K562 (cell line): ENCODE data around the gene BSDC1. TPM values are rescaled to one million over a fixed set of nuclear protein-coding genes. Genes with fewer than 3 reads are reported as not detected.
A peak's percentile ranks its signal among the peaks of the same experiment; 100 is the strongest.

Experiments used
- CGGBP1 ChIP-seq: fragments of 250-450 bp; sonication (Bioruptor Pico); IDR thresholded peaks from 2 replicates; pipeline ENCODE4 v1.9.0; 2021; ENCODE audit warnings: mild to moderate bottlenecking
- IRF9 ChIP-seq: fragments of 450-650 bp; IDR thresholded peaks from 2 replicates; pipeline ENCODE4 v1.6.1; 2016; ENCODE audit warnings: missing biosample characterization, missing genetic modification characterization
- KLF6 ChIP-seq: fragments of 250-450 bp; sonication (Bioruptor Pico); IDR thresholded peaks from 2 replicates; pipeline ENCODE4 v1.4.0; 2020; ENCODE audit warnings: mild to moderate bottlenecking, moderate library complexity, borderline replicate concordance
- SIN3A ChIP-seq, 2 experiments: fragments of 150-350 bp in 1 of 2; IDR thresholded peaks; 2 replicates each; pipeline ENCODE4 v1.6.1; 2011 to 2016; ENCODE audit warnings: borderline replicate concordance in 2 of 2, low read depth in 2 of 2, low read length in 2 of 2, mild to moderate bottlenecking in 2 of 2, moderate library complexity in 2 of 2; ENCODE audit not compliant: control insufficient read depth in 1 of 2
- ZFX ChIP-seq: sonication (generic); formaldehyde crosslinking; IDR thresholded peaks from 2 replicates; pipeline ENCODE4 v1.8.0; 2022; ENCODE audit warnings: mild to moderate bottlenecking, missing genetic modification reagents, moderate library complexity
- ZNF133 ChIP-seq: fragments of 250-450 bp; sonication (Bioruptor Pico); IDR thresholded peaks from 2 replicates; pipeline ENCODE4 v1.4.0; 2020; ENCODE audit warnings: mild to moderate bottlenecking
- ZNF263 ChIP-seq: sonication (generic); formaldehyde crosslinking; IDR thresholded peaks from 2 replicates; pipeline ENCODE4 v1.8.0; 2022; ENCODE audit warnings: mild to moderate bottlenecking, missing genetic modification reagents, borderline replicate concordance
- ZNF431 ChIP-seq: sonication (generic); formaldehyde crosslinking; IDR thresholded peaks from 2 replicates; pipeline ENCODE4 v1.8.0; 2022; ENCODE audit warnings: mild to moderate bottlenecking, missing genetic modification reagents
- ZNF561 ChIP-seq: fragments of 450-650 bp; formaldehyde crosslinking; conservative IDR thresholded peaks from 2 replicates; pipeline ENCODE4 v1.4.0; 2020; ENCODE audit warnings: mild to moderate bottlenecking, moderate library complexity
- ZNF76 ChIP-seq: fragments of 250-450 bp; sonication (Bioruptor Pico); IDR thresholded peaks from 2 replicates; pipeline ENCODE4 v1.4.0; 2020; ENCODE audit warnings: mild to moderate bottlenecking, moderate library complexity, borderline replicate concordance
- polyA plus RNA-seq, 8 experiments: library from polyadenylated mRNA; depleted of rRNA in 4 of 8; stranded (reverse) in 5 of 8; unstranded in 3 of 8; fragments of >200 nt; fragmentation: Nextera tagmentation in 2 of 8; fragmentation: Illumina TruSeq in 1 of 8; extraction: Ambion mirVana in 2 of 8; extraction: Trizol in 1 of 8; gene quantifications; 2 replicates each; pipeline versions ENCODE4 v1.2.1 to v1.2.3, GENCODE V29; 2011 to 2014; ENCODE audit warnings: inconsistent platforms in 1 of 8, missing spikeins in 1 of 8
- total RNA-seq, 7 experiments: library from RNA; depleted of rRNA in 6 of 7; stranded (reverse); fragments of >200 nt in 6 of 7; fragmentation: Illumina TruSeq in 2 of 7; extraction: Trizol in 2 of 7; gene quantifications; 2 replicates each; pipeline versions ENCODE4 v1.2.1 to v1.2.3, GENCODE V29; 2011 to 2021; ENCODE audit warnings: low replicate concordance in 1 of 7
- TF ChIP-seq, protein P1 (sequence below): fragments of 450-650 bp; IDR thresholded peaks from 2 replicates; pipeline ENCODE4 v1.6.1; 2018; ENCODE audit not compliant: partially characterized antibody
- TF ChIP-seq, protein P2 (sequence below): fragments of 450-650 bp; IDR thresholded peaks from one replicate; pipeline ENCODE4 v1.6.1; 2018; ENCODE audit warnings: mild to moderate bottlenecking, moderate library complexity; ENCODE audit not compliant: partially characterized antibody

The BSDC1 gene
- total and polyA plus RNA-seq, 9 of the 15 experiments (the other 6 are each of a cell fraction or from before 2014, with no cell fraction given) = 10.2 to 96.8 (median 73.1) TPM

GRCh38 chr1:32336963-32337675 lies 57.1 kb downstream of the BSDC1 start (continued):
- TF ChIP-seq, protein P1, sequence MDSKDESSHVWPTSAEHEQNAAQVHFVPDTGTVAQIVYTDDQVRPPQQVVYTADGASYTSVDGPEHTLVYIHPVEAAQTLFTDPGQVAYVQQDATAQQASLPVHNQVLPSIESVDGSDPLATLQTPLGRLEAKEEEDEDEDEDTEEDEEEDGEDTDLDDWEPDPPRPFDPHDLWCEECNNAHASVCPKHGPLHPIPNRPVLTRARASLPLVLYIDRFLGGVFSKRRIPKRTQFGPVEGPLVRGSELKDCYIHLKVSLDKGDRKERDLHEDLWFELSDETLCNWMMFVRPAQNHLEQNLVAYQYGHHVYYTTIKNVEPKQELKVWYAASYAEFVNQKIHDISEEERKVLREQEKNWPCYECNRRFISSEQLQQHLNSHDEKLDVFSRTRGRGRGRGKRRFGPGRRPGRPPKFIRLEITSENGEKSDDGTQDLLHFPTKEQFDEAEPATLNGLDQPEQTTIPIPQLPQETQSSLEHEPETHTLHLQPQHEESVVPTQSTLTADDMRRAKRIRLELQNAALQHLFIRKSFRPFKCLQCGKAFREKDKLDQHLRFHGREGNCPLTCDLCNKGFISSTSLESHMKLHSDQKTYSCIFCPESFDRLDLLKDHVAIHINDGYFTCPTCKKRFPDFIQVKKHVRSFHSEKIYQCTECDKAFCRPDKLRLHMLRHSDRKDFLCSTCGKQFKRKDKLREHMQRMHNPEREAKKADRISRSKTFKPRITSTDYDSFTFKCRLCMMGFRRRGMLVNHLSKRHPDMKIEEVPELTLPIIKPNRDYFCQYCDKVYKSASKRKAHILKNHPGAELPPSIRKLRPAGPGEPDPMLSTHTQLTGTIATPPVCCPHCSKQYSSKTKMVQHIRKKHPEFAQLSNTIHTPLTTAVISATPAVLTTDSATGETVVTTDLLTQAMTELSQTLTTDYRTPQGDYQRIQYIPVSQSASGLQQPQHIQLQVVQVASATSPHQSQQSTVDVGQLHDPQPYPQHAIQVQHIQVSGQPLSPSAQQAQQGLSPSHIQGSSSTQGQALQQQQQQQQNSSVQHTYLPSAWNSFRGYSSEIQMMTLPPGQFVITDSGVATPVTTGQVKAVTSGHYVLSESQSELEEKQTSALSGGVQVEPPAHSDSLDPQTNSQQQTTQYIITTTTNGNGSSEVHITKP = peak; percentile 30
- 0 out of 2 replicates have a peak, but pooled peaks have one; percentile 8 for TF ChIP-seq ZFX (CRISPR knock-in tag)
- no peak for TF ChIP-seq ZNF431 (CRISPR knock-in tag)
- no peak for TF ChIP-seq IRF9 (tag)
- TF ChIP-seq ZNF76 (CRISPR knock-in tag) = no peak
- TF ChIP-seq, protein P2, sequence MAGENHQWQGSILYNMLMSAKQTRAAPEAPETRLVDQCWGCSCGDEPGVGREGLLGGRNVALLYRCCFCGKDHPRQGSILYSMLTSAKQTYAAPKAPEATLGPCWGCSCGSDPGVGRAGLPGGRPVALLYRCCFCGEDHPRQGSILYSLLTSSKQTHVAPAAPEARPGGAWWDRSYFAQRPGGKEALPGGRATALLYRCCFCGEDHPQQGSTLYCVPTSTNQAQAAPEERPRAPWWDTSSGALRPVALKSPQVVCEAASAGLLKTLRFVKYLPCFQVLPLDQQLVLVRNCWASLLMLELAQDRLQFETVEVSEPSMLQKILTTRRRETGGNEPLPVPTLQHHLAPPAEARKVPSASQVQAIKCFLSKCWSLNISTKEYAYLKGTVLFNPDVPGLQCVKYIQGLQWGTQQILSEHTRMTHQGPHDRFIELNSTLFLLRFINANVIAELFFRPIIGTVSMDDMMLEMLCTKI = no peak
- TF ChIP-seq ZNF133 (CRISPR knock-in tag) = no peak
- TF ChIP-seq KLF6 (CRISPR knock-in tag) = no peak
- no peak for TF ChIP-seq ZNF263 (CRISPR knock-in tag)
- TF ChIP-seq ZNF561 = no peak
- TF ChIP-seq SIN3A (IDR thresholded peaks at IDR 0.05; ENCODE audit: borderline replicate concordance in 2 of 2, control insufficient read depth in 1 of 2, low read depth in 2 of 2, low read length in 2 of 2) = no peak
- TF ChIP-seq CGGBP1 (CRISPR knock-in tag) = no peak
